PFSK-1 (cell line): ENCODE data around the gene KCNIP1.

ENCODE experiments used
- FOXP2 ChIP-seq: optimal IDR thresholded peaks from 2 replicates; pipeline ENCODE3; 2011; ENCODE audit warnings: borderline replicate concordance, control low read depth, inconsistent platforms; ENCODE audit not compliant: insufficient read depth; ENCODE audit errors: extremely low read length, extremely low read depth
- POLR2AphosphoS5 ChIP-seq: IDR thresholded peaks from 2 replicates; pipeline ENCODE4 v1.6.1; 2012; ENCODE audit warnings: low read depth, mild to moderate bottlenecking, control low read depth, low read length, moderate library complexity
- SIN3A ChIP-seq: IDR thresholded peaks from 2 replicates; pipeline ENCODE4 v1.6.1; 2012; ENCODE audit warnings: mild to moderate bottlenecking, low read length, moderate library complexity, borderline replicate concordance; ENCODE audit not compliant: insufficient read depth
- TAF1 ChIP-seq: IDR thresholded peaks from 2 replicates; pipeline ENCODE4 v1.6.1; 2012; ENCODE audit warnings: low read length, control low read depth, borderline replicate concordance; ENCODE audit not compliant: insufficient read depth
- TF ChIP-seq, protein P1 (sequence below), 2 experiments: IDR thresholded peaks; 2 replicates each; pipeline versions ENCODE4 v1.6.1 to v1.8.0; 2011 to 2012; ENCODE audit warnings: low read depth in 2 of 2, low read length in 2 of 2, control low read depth in 1 of 2, inconsistent platforms in 1 of 2, mild to moderate bottlenecking in 1 of 2, moderate library complexity in 1 of 2; ENCODE audit not compliant: insufficient read depth in 1 of 2

Gene KCNIP1

GRCh38 chr5:170484847-170485615 lies 18.8 kb upstream of the KCNIP1 start:
- TF ChIP-seq TAF1 (no peak), SIN3A (no peak), POLR2AphosphoS5 (no peak), FOXP2 (no peak)
- TF ChIP-seq, protein P1, sequence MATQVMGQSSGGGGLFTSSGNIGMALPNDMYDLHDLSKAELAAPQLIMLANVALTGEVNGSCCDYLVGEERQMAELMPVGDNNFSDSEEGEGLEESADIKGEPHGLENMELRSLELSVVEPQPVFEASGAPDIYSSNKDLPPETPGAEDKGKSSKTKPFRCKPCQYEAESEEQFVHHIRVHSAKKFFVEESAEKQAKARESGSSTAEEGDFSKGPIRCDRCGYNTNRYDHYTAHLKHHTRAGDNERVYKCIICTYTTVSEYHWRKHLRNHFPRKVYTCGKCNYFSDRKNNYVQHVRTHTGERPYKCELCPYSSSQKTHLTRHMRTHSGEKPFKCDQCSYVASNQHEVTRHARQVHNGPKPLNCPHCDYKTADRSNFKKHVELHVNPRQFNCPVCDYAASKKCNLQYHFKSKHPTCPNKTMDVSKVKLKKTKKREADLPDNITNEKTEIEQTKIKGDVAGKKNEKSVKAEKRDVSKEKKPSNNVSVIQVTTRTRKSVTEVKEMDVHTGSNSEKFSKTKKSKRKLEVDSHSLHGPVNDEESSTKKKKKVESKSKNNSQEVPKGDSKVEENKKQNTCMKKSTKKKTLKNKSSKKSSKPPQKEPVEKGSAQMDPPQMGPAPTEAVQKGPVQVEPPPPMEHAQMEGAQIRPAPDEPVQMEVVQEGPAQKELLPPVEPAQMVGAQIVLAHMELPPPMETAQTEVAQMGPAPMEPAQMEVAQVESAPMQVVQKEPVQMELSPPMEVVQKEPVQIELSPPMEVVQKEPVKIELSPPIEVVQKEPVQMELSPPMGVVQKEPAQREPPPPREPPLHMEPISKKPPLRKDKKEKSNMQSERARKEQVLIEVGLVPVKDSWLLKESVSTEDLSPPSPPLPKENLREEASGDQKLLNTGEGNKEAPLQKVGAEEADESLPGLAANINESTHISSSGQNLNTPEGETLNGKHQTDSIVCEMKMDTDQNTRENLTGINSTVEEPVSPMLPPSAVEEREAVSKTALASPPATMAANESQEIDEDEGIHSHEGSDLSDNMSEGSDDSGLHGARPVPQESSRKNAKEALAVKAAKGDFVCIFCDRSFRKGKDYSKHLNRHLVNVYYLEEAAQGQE (IDR thresholded peaks at IDR 0.05; ENCODE audit: insufficient read depth in 1 of 2, low read depth in 2 of 2, low read length in 2 of 2) = no peak

GRCh38 chr5:170485616-170485911 lies 18.3 kb upstream of the KCNIP1 start:
- TF ChIP-seq FOXP2 (no peak), TAF1 (no peak), POLR2AphosphoS5 (no peak), SIN3A (no peak)
- TF ChIP-seq, protein P1 (IDR thresholded peaks at IDR 0.05; ENCODE audit: insufficient read depth in 1 of 2, low read depth in 2 of 2, low read length in 2 of 2) = no peak

GRCh38 chr5:170486371-170486770 lies 17.4 kb upstream of the KCNIP1 start:
- no peak for TF ChIP-seq SIN3A
- TF ChIP-seq FOXP2 = no peak
- TF ChIP-seq POLR2AphosphoS5 = no peak
- TF ChIP-seq TAF1 = no peak
- TF ChIP-seq, protein P1 (IDR thresholded peaks at IDR 0.05; ENCODE audit: insufficient read depth in 1 of 2, low read depth in 2 of 2, low read length in 2 of 2) = no peak

GRCh38 chr5:170488570-170488969 lies 15.2 kb upstream of the KCNIP1 start:
- TF ChIP-seq, protein P1 (IDR thresholded peaks at IDR 0.05; ENCODE audit: insufficient read depth in 1 of 2, low read depth in 2 of 2, low read length in 2 of 2) = no peak
- no peak for TF ChIP-seq FOXP2
- no peak for TF ChIP-seq SIN3A
- TF ChIP-seq POLR2AphosphoS5 = no peak
- no peak for TF ChIP-seq TAF1
